C4-2B (cell line): Measurements from ENCODE around the gene IGF2BP1.

ENCODE experiments used
- CTCF ChIP-seq: fragments of 450-650 bp; conservative IDR thresholded peaks from 2 replicates; pipeline ENCODE4 v1.5.1; 2017; ENCODE audit warnings: mild to moderate bottlenecking
- ZFX ChIP-seq: fragments of 450-650 bp; IDR thresholded peaks from 2 replicates; pipeline ENCODE4 v1.6.1; 2017

GRCh38 chr17:48995304-48995973 is 1.7 kb upstream of the IGF2BP1 start:
- no peak for TF ChIP-seq CTCF
- no peak for TF ChIP-seq ZFX
